HG03097 (cell line): ENCODE results near the gene RPL26.

ENCODE experiments used
- ATAC-seq: cut with Tn5 transposase; IDR thresholded peaks from one replicate; pipeline ENCODE4 v1.9.1; 2021; ENCODE audit not compliant: unreplicated experiment, low FRiP score

RPL26 gene

GRCh38 chr17:8332128-8332527 is 50.9 kb downstream of the RPL26 start:
- ATAC-seq, result no peak
